Liver (tissue), 9 donors: ENCODE results near the gene ZNF18. TPM values are rescaled to one million over a fixed set of nuclear protein-coding genes. Genes with fewer than 3 reads are reported as not detected.
A peak's percentile ranks its signal among the peaks of the same experiment; 100 is the strongest.

Source experiments
- DNase-seq: peaks from one replicate; pipeline ENCODE4 v3.0.0-alpha.2; 2017; ENCODE audit warnings: low spot score
- H3K27ac ChIP-seq, 2 donors: one replicate each; pipeline ENCODE4 v1.7.0; 2013; ENCODE audit warnings: inconsistent platforms in 2 of 2, low read length in 2 of 2, control low read depth in 1 of 2, low read depth in 1 of 2, mild to moderate bottlenecking in 1 of 2
- H3K27me3 ChIP-seq, 4 donors: one replicate each; pipeline versions ENCODE4 v1.6.1 to v1.7.0; 2013; ENCODE audit warnings: low read length in 3 of 4, inconsistent platforms in 1 of 4, mild to moderate bottlenecking in 1 of 4, moderate library complexity in 1 of 4; ENCODE audit not compliant: control insufficient read depth in 4 of 4, insufficient read depth in 4 of 4
- H3K36me3 ChIP-seq, 4 donors: one replicate each; pipeline versions ENCODE4 v1.6.1 to v1.7.0; 2013; ENCODE audit warnings: low read length in 3 of 4, mild to moderate bottlenecking in 3 of 4, low read depth in 1 of 4, moderate library complexity in 1 of 4; ENCODE audit not compliant: control insufficient read depth in 4 of 4, insufficient read depth in 3 of 4
- H3K4me1 ChIP-seq, 4 donors: one replicate each; pipeline versions ENCODE4 v1.6.1 to v1.7.0; 2013; ENCODE audit warnings: low read length in 3 of 4, mild to moderate bottlenecking in 3 of 4, moderate library complexity in 1 of 4; ENCODE audit not compliant: control insufficient read depth in 4 of 4, insufficient read depth in 4 of 4
- H3K4me3 ChIP-seq, 3 donors: one replicate each; pipeline versions ENCODE4 v1.6.1 to v1.7.0; 2013; ENCODE audit warnings: low read length in 3 of 3, control low read depth in 1 of 3, low read depth in 1 of 3, mild to moderate bottlenecking in 1 of 3
- H3K9ac ChIP-seq, 2 donors: one replicate each; pipeline ENCODE4 v1.7.0; 2013; ENCODE audit warnings: low read length in 2 of 2, mild to moderate bottlenecking in 2 of 2, moderate library complexity in 2 of 2, control low read depth in 1 of 2, low read depth in 1 of 2
- H3K9me3 ChIP-seq, 4 donors: one replicate each; pipeline versions ENCODE4 v1.6.1 to v1.7.0; 2013; ENCODE audit warnings: low read length in 3 of 4; ENCODE audit not compliant: control insufficient read depth in 4 of 4
- ATF3 ChIP-seq: IDR thresholded peaks from 2 replicates; pipeline ENCODE4 v1.6.1; 2016; ENCODE audit warnings: antibody characterized with exemption
- CTCF ChIP-seq: fragments of 150-350 bp; IDR thresholded peaks from 2 replicates; pipeline ENCODE4 v1.5.1; 2017; ENCODE audit warnings: improper control_type of control experiment, low read depth, low read length; ENCODE audit not compliant: missing input control
- EGR1 ChIP-seq, 2 donors: IDR thresholded peaks; 2 replicates each; pipeline ENCODE4 v1.6.1; 2016 to 2018; ENCODE audit warnings: antibody characterized with exemption in 2 of 2, low read depth in 2 of 2
- FOXA1 ChIP-seq: IDR thresholded peaks from 2 replicates; pipeline ENCODE4 v1.6.1; 2016; ENCODE audit warnings: antibody characterized with exemption
- GABPA ChIP-seq, 2 donors: IDR thresholded peaks in 1 of 2; conservative IDR thresholded peaks in 1 of 2; 2 replicates each; pipeline ENCODE4 v1.6.1; 2016; ENCODE audit warnings: antibody characterized with exemption in 2 of 2, mild to moderate bottlenecking in 1 of 2, moderate library complexity in 1 of 2
- HNF4G ChIP-seq: IDR thresholded peaks from 2 replicates; pipeline ENCODE4 v1.6.1; 2016; ENCODE audit warnings: antibody characterized with exemption
- JUND ChIP-seq, 2 donors: IDR thresholded peaks; 2 replicates each; pipeline ENCODE4 v1.6.1; 2016; ENCODE audit warnings: antibody characterized with exemption in 2 of 2
- MAX ChIP-seq: IDR thresholded peaks from 2 replicates; pipeline ENCODE4 v1.6.1; 2016; ENCODE audit warnings: antibody characterized with exemption
- NR2F2 ChIP-seq: IDR thresholded peaks from 2 replicates; pipeline ENCODE4 v1.6.1; 2016; ENCODE audit warnings: antibody characterized with exemption
- RAD21 ChIP-seq, 2 donors: IDR thresholded peaks; 2 replicates each; pipeline ENCODE4 v1.6.1; 2016; ENCODE audit warnings: antibody characterized with exemption in 2 of 2, mild to moderate bottlenecking in 2 of 2
- REST ChIP-seq: IDR thresholded peaks from 2 replicates; pipeline ENCODE4 v1.6.1; 2016; ENCODE audit warnings: antibody characterized with exemption, mild to moderate bottlenecking
- RXRA ChIP-seq, 2 donors: IDR thresholded peaks; 2 replicates each; pipeline ENCODE4 v1.6.1; 2017 to 2018; ENCODE audit warnings: antibody characterized with exemption in 2 of 2, mild to moderate bottlenecking in 1 of 2
- TAF1 ChIP-seq: conservative IDR thresholded peaks from 2 replicates; pipeline ENCODE4 v1.6.1; 2016; ENCODE audit warnings: antibody characterized with exemption, mild to moderate bottlenecking
- WGBS: extraction: QIAGEN DNeasy Blood & Tissue Kit; methylation state at CpG from one replicate; pipeline ENCODE4 v1.1.7; 2013; 5-methylcytosine and 5-hydroxymethylcytosine counted together
- polyA plus RNA-seq, 2 donors: library from polyadenylated mRNA; stranded (reverse) in 1 of 2; unstranded in 1 of 2; fragments of 200-250 nt in 1 of 2; fragments of >200 nt in 1 of 2; fragmentation: Nextera tagmentation in 1 of 2; extraction: Ambion mirVana in 1 of 2; gene quantifications; one replicate each; pipeline versions ENCODE4 v1.2.1 to v1.2.3, GENCODE V29; 2013 to 2015
- total RNA-seq, 2 donors: library from RNA; depleted of rRNA; stranded (reverse); fragments of >200 nt; gene quantifications; one replicate each; pipeline ENCODE4 v1.2.3, GENCODE V29; 2014
- donor health status: healthy.
- donor health status: healthy.
- donor health status: healthy.
- donor health status: healthy.
- donor health status: healthy.

ZNF18 gene
- total and polyA plus RNA-seq, 4 donors = 2.1 to 4.5 (median 3.5) TPM

- Histone ChIP-seq H3K9me3 (no peaks in the 10 kb centered on the region), H3K4me1 (peaks cover 2 to 13% (median 8%) of the 10 kb centered on the region in 4 donors), H3K9ac (no peak overlapping the region), H3K36me3 (peaks cover 0 to 6% (median 5%) of the 10 kb centered on the region in 4 donors), H3K27ac (no peak overlapping the region), H3K4me3 (no peak overlapping the region), H3K27me3 (no peaks in the 10 kb centered on the region)
- 70% methylated on average over 4 of the region's 4 CpGs for WGBS
- TF ChIP-seq REST = no peak
- TF ChIP-seq GABPA (IDR thresholded peaks at IDR 0.05 in 1 of 2, conservative IDR thresholded peaks at IDR 0.05 in 1 of 2) = no peak
- TF ChIP-seq FOXA1 = no peak
- TF ChIP-seq EGR1 (IDR thresholded peaks at IDR 0.05; ENCODE audit: low read depth in 2 of 2) = no peak
- TF ChIP-seq HNF4G = no peak
- no peak for TF ChIP-seq JUND (IDR thresholded peaks at IDR 0.05)
- no peak for TF ChIP-seq TAF1
- no peak for TF ChIP-seq ATF3
- no peak for TF ChIP-seq MAX
- DNase-seq = no peak
Measured at GRCh38 chr17:11991461-11991860, 5.8 kb downstream of the ZNF18 start.

- TF ChIP-seq RAD21 (IDR thresholded peaks at IDR 0.05) (no peak), JUND (IDR thresholded peaks at IDR 0.05) (no peak)
- WGBS = 59% methylated on average over 7 of the region's 7 CpGs
- Histone ChIP-seq H3K27me3 (no peaks in the 10 kb centered on the region), H3K9ac (no peak overlapping the region), H3K4me1 (peaks cover 2 to 19% (median 13%) of the 10 kb centered on the region in 4 donors), H3K9me3 (no peaks in the 10 kb centered on the region), H3K36me3 (peaks cover 0 to 6% (median 5%) of the 10 kb centered on the region in 4 donors), H3K4me3 (no peak overlapping the region), H3K27ac (no peak overlapping the region)
- no peak for DNase-seq
Measured at GRCh38 chr17:11990363-11990983, 6.8 kb downstream of the ZNF18 start.

- Histone ChIP-seq H3K9ac (no peak overlapping the region), H3K27ac (no peak overlapping the region), H3K9me3 (no peaks in the 10 kb centered on the region), H3K27me3 (no peaks in the 10 kb centered on the region), H3K4me1 (peaks cover 2 to 19% (median 13%) of the 10 kb centered on the region in 4 donors), H3K4me3 (peak overlapping the region in 1 of 3 donors; percentile 60), H3K36me3 (peaks cover 0 to 17% (median 9%) of the 10 kb centered on the region in 4 donors)
- DNase-seq = no peak
- 28% methylated on average over 5 of the region's 5 CpGs for WGBS
- TF ChIP-seq CTCF (peak; percentile 58), RAD21 (IDR thresholded peaks at IDR 0.05) (peak; percentile 83 to 86), RXRA (IDR thresholded peaks at IDR 0.05) (no peak), NR2F2 (no peak), MAX (no peak)
Measured at GRCh38 chr17:11986942-11987329, 10.3 kb downstream of the ZNF18 start.
